Measurements from ENCODE around the gene NENF. TPM values are rescaled to one million over a fixed set of nuclear protein-coding genes. Genes with fewer than 3 reads are reported as not detected.

Gene NENF
- total RNA-seq, 1 experiment from 2014 or later: 72.4 TPM

DNA sequence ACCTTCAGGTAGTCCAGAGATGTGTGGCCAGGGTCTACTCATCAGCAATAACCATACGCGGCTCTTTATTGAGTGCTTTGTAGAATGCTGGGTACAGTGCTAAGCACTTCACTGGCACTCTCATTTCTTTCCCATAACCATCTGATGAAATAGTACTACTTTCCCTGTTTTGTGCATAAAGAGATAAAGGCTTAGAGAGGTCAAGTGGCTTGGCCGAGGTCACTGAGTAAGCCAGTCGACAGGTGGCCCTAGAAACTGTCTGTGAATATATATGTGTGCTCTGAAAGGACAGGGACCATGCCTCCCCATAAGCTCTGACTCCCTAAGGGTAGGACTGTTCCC, 52.8 kb downstream of the NENF start:
- TF ChIP-seq SIN3A (IDR thresholded peaks at IDR 0.05; ENCODE audit: borderline replicate concordance, insufficient read depth, low read depth, low read length) (no peak), POLR2AphosphoS5 (IDR thresholded peaks at IDR 0.05; ENCODE audit: low read depth, low read length) (no peak), CTCF (IDR thresholded peaks at IDR 0.05) (no peak), TCF7L2 (IDR thresholded peaks at IDR 0.05; ENCODE audit: low read depth, low read length) (no peak)
- TF ChIP-seq, protein P1, sequence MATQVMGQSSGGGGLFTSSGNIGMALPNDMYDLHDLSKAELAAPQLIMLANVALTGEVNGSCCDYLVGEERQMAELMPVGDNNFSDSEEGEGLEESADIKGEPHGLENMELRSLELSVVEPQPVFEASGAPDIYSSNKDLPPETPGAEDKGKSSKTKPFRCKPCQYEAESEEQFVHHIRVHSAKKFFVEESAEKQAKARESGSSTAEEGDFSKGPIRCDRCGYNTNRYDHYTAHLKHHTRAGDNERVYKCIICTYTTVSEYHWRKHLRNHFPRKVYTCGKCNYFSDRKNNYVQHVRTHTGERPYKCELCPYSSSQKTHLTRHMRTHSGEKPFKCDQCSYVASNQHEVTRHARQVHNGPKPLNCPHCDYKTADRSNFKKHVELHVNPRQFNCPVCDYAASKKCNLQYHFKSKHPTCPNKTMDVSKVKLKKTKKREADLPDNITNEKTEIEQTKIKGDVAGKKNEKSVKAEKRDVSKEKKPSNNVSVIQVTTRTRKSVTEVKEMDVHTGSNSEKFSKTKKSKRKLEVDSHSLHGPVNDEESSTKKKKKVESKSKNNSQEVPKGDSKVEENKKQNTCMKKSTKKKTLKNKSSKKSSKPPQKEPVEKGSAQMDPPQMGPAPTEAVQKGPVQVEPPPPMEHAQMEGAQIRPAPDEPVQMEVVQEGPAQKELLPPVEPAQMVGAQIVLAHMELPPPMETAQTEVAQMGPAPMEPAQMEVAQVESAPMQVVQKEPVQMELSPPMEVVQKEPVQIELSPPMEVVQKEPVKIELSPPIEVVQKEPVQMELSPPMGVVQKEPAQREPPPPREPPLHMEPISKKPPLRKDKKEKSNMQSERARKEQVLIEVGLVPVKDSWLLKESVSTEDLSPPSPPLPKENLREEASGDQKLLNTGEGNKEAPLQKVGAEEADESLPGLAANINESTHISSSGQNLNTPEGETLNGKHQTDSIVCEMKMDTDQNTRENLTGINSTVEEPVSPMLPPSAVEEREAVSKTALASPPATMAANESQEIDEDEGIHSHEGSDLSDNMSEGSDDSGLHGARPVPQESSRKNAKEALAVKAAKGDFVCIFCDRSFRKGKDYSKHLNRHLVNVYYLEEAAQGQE (IDR thresholded peaks at IDR 0.05; ENCODE audit: insufficient read depth in 1 of 2, low read depth in 2 of 2, low read length in 1 of 2): no peak
- BruUV-seq (replicated peaks): no TSS peak
- ChIA-PET POLR2A (interaction anchor here (1.0 kb wide), 1 partner anchor 123 kb away, joined by 6 read pairs; no protein-coding TSS in a partner anchor), CTCF (no interaction called here)
- Histone ChIP-seq H3K27me3 (ENCODE audit: control insufficient read depth, insufficient read depth, low read length) (no peaks in the 10 kb centered on the region), H3K9me3 (ENCODE audit: control insufficient read depth, insufficient read depth, low read depth, low read length) (no peaks in the 10 kb centered on the region), H3K36me3 (ENCODE audit: control insufficient read depth, insufficient read depth, low read length) (no peaks in the 10 kb centered on the region), H3K27ac (ENCODE audit: low read length) (peak overlapping the region; percentile 62; the same call in 1 of the 2 replicates), H3K4me1 (ENCODE audit: control insufficient read depth, insufficient read depth, low read length) (peaks cover 32% of the 10 kb centered on the region), H3K4me3 (ENCODE audit: low read depth in 2 of 2, low read length in 2 of 2) (no peak overlapping the region)
- intact Hi-C loops (cut with micrococcal nuclease; ENCODE audit: unreplicated experiment) (loop anchor here (5.0 kb wide), 1 partner anchor 112 kb away; no protein-coding TSS in a partner anchor), in situ Hi-C loops (cut with HindIII; ENCODE audit: low pct_unique_long_range_greater_than_20kb, low sequenced_read_pairs) (no loop called here)
- no peak for DNase-seq (ENCODE audit: low read depth, low spot score)
- peak; percentile 19 for ATAC-seq

- intact Hi-C loops (cut with micrococcal nuclease; ENCODE audit: unreplicated experiment): loop anchor here (5.0 kb wide), 1 partner anchor 111 kb away; no protein-coding TSS in a partner anchor
- BruUV-seq (replicated peaks): no TSS peak
Observed at GRCh38 chr1:212485913-212486618, 53.3 kb downstream of the NENF start.

More at GRCh38 chr1:212485913-212486618, 53.3 kb downstream of the NENF start:
- in situ Hi-C loops (cut with HindIII; ENCODE audit: low pct_unique_long_range_greater_than_20kb, low sequenced_read_pairs): no loop called here
- Histone ChIP-seq H3K27me3 (ENCODE audit: control insufficient read depth, insufficient read depth, low read length) (no peaks in the 10 kb centered on the region), H3K36me3 (ENCODE audit: control insufficient read depth, insufficient read depth, low read length) (no peaks in the 10 kb centered on the region), H3K27ac (ENCODE audit: low read length) (peak overlapping the region; percentile 62; the same call in 1 of the 2 replicates), H3K9me3 (ENCODE audit: control insufficient read depth, insufficient read depth, low read depth, low read length) (no peaks in the 10 kb centered on the region), H3K4me1 (ENCODE audit: control insufficient read depth, insufficient read depth, low read length) (peaks cover 32% of the 10 kb centered on the region), H3K4me3 (ENCODE audit: low read depth in 2 of 2, low read length in 2 of 2) (0 out of 4 replicates have a peak overlapping the region, but pooled peaks of 1 of the 2 experiments have one; percentile 1)
- DNase-seq (ENCODE audit: low read depth, low spot score) (peak; percentile 66), ATAC-seq (peak; percentile 90)
- POLR2A ChIA-PET: interaction anchor here (1.0 kb wide), 1 partner anchor 122 kb away, joined by 6 read pairs; no protein-coding TSS in a partner anchor
- CTCF ChIA-PET: no interaction called here
- TF ChIP-seq CTCF (IDR thresholded peaks at IDR 0.05) (no peak), POLR2AphosphoS5 (IDR thresholded peaks at IDR 0.05; ENCODE audit: low read depth, low read length) (no peak), TCF7L2 (IDR thresholded peaks at IDR 0.05; ENCODE audit: low read depth, low read length) (no peak), SIN3A (IDR thresholded peaks at IDR 0.05; ENCODE audit: borderline replicate concordance, insufficient read depth, low read depth, low read length) (0 out of 2 replicates have a peak, but pooled peaks have one; percentile 36)
- TF ChIP-seq, protein P1 (IDR thresholded peaks at IDR 0.05; ENCODE audit: insufficient read depth in 1 of 2, low read depth in 2 of 2, low read length in 1 of 2): no peak
